Keratinocyte (primary cell): Measurements from ENCODE around the gene GLIPR1. TPM values are rescaled to one million over a fixed set of nuclear protein-coding genes. Genes with fewer than 3 reads are reported as not detected.

Source experiments
- DNase-seq: peaks from one replicate; pipeline ENCODE4 v3.0.0-alpha.2; 2011; ENCODE audit warnings: low read depth, missing footprints, low spot score
- FAIRE-seq: peaks from 2 replicates; lab custom pipeline; 2011; peaks lifted over from hg19 to GRCh38; lab: Jason Lieb, UNC
- H2AFZ ChIP-seq: 2 replicates; pipeline ENCODE4 v1.6.0; 2012; ENCODE audit warnings: low read length, control low read depth, inconsistent platforms; ENCODE audit not compliant: control insufficient read depth
- H3K27ac ChIP-seq: 2 replicates; pipeline ENCODE4 v1.5.1; 2011; ENCODE audit warnings: low read length; ENCODE audit not compliant: control insufficient read depth, insufficient read depth
- H3K27me3 ChIP-seq: 3 replicates; pipeline ENCODE4 v1.6.0; 2011; ENCODE audit warnings: low read length; ENCODE audit not compliant: control insufficient read depth, insufficient read depth; ENCODE audit errors: extremely low read depth
- H3K36me3 ChIP-seq, 2 experiments: 2 replicates in 1 of 2; 3 replicates in 1 of 2; pipeline ENCODE4 v1.5.1; 2011; ENCODE audit warnings: low read length in 2 of 2, mild to moderate bottlenecking in 1 of 2; ENCODE audit not compliant: control insufficient read depth in 2 of 2, insufficient read depth in 2 of 2; ENCODE audit errors: extremely low read depth in 1 of 2
- H3K4me1 ChIP-seq: 3 replicates; pipeline ENCODE4 v1.5.1; 2011; ENCODE audit warnings: low read length; ENCODE audit not compliant: control insufficient read depth, insufficient read depth; ENCODE audit errors: extremely low read depth
- H3K4me2 ChIP-seq: 3 replicates; pipeline ENCODE4 v1.6.0; 2011; ENCODE audit warnings: low read depth, low read length; ENCODE audit not compliant: control insufficient read depth, insufficient read depth; ENCODE audit errors: extremely low read depth
- H3K4me3 ChIP-seq, 3 experiments: fragments of 200-600 bp in 1 of 3; sonication (generic) in 1 of 3; 2 replicates in 2 of 3; 3 replicates in 1 of 3; pipeline ENCODE4 v1.5.1; 2011 to 2016; ENCODE audit warnings: low read length in 3 of 3, mild to moderate bottlenecking in 3 of 3, control low read depth in 2 of 3, inconsistent platforms in 1 of 3, low read depth in 1 of 3, mixed read lengths in 1 of 3, mixed run types in 1 of 3, moderate library complexity in 1 of 3; ENCODE audit not compliant: control insufficient read depth in 2 of 3, insufficient read depth in 2 of 3; ENCODE audit errors: extremely low read depth in 1 of 3
- H3K79me2 ChIP-seq: 2 replicates; pipeline ENCODE4 v1.6.0; 2012; ENCODE audit warnings: low read length; ENCODE audit not compliant: control insufficient read depth, insufficient read depth
- H3K9ac ChIP-seq: 3 replicates; pipeline ENCODE4 v1.6.0; 2011; ENCODE audit warnings: low read length; ENCODE audit not compliant: control insufficient read depth, insufficient read depth; ENCODE audit errors: extremely low read depth
- H3K9me1 ChIP-seq: 3 replicates; pipeline ENCODE4 v1.6.0; 2011; ENCODE audit warnings: low read length; ENCODE audit not compliant: control insufficient read depth, insufficient read depth; ENCODE audit errors: extremely low read depth
- H3K9me3 ChIP-seq: 2 replicates; pipeline ENCODE4 v1.5.1; 2012; ENCODE audit warnings: low read depth, low read length; ENCODE audit not compliant: control insufficient read depth
- H4K20me1 ChIP-seq: 3 replicates; pipeline ENCODE4 v1.6.0; 2011; ENCODE audit warnings: low read length; ENCODE audit not compliant: control insufficient read depth, insufficient read depth; ENCODE audit errors: extremely low read depth
- EZH2 ChIP-seq: IDR thresholded peaks from one replicate; pipeline ENCODE4 v1.6.1; 2012; ENCODE audit warnings: inconsistent platforms, mild to moderate bottlenecking, low read length, moderate library complexity
- dilution Hi-C: fragments of 300-500 bp; cut with MboI; formaldehyde crosslinking; loops from one replicate; pipeline ENCODE4 v1.7.0; 2020; ENCODE audit warnings: low sequenced_read_pairs; ENCODE audit not compliant: extremely low pct_ligation_motif_present
- polyA minus RNA-seq, 3 experiments: library from RNA; depleted of rRNA, polyadenylated mRNA; stranded (reverse); fragments of >200 nt; gene quantifications; 1 replicate in 1 of 3; 2 replicates in 1 of 3; 3 replicates in 1 of 3; pipeline ENCODE4 v1.2.3, GENCODE V29; 2011
- polyA plus RNA-seq, 5 experiments: library from polyadenylated mRNA; depleted of rRNA in 3 of 5; stranded (reverse) in 3 of 5; stranded (forward) in 1 of 5; unstranded in 1 of 5; fragments of >200 nt; gene quantifications; 1 replicate in 1 of 5; 2 replicates in 3 of 5; 3 replicates in 1 of 5; pipeline versions ENCODE4 v1.2.1 to v1.2.3, GENCODE V29; 2011 to 2012; ENCODE audit warnings: missing spikeins in 2 of 5, low read depth in 1 of 5, low replicate concordance in 1 of 5
- TF ChIP-seq, protein P1 (sequence below), 3 experiments: IDR thresholded peaks in 1 of 3; conservative IDR thresholded peaks in 1 of 3; optimal IDR thresholded peaks in 1 of 3; 2 replicates in 2 of 3; 3 replicates in 1 of 3; pipeline versions ENCODE3 to v1.5.1; 2011; ENCODE audit warnings: low read length in 3 of 3, mild to moderate bottlenecking in 3 of 3, moderate library complexity in 2 of 3, control low read depth in 1 of 3, inconsistent platforms in 1 of 3; ENCODE audit not compliant: insufficient read depth in 2 of 3; ENCODE audit errors: extremely low read depth in 1 of 3

GLIPR1 gene
- polyA plus RNA-seq (6.3 to 18.1 TPM (median 10.2 TPM) in 3 replicates), polyA minus RNA-seq (5.9 to 21.3 TPM (median 8.7 TPM) in 3 replicates)
- not detected for polyA plus RNA-seq (2011; ENCODE audit: low read depth)
- polyA plus RNA-seq (2011; cell fraction: cytosol; rRNA removed): 8.3 and 12.6 TPM in 2 replicates
- polyA plus RNA-seq (2011; cell fraction: nucleus; rRNA removed): 17.7 and 22.7 TPM in 2 replicates
- polyA plus RNA-seq (2012; ENCODE audit: low replicate concordance): 0.48 and 4.4 TPM in 2 replicates
- polyA minus RNA-seq (2011; cell fraction: cytosol; rRNA and poly(A)+ RNA removed): 9.6 TPM
- polyA minus RNA-seq (2011; cell fraction: nucleus; rRNA and poly(A)+ RNA removed): 5.4 and 16.2 TPM in 2 replicates

DNA sequence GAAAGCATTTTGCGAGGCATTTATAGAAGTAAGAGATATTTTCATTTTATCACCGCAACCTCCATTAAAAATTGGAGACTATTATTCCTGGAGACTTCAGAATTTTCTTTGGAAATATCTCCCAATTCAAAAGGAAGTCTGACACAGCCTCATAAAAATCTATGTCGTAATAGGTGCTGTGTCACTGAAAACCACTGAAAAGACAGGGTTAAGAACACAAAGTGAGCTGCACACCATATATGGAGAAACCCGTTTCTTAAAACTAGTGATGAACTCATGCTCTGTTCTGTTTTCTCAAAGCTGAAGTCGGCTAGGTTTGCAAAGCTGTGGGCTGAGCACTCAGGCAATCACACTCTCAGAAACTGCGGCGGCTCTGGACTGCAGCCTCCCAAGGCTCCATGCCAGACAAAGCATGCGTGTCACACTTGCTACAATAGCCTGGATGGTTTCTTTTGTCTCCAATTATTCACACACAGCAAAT lies at the start of gene GLIPR1:
Gene GLIPR1, plus strand, starts transcription at position 287 of the 481 bp plus-strand sequence. Its CDS starts 126 bp downstream, at position 413.
- Histone ChIP-seq H2AFZ (peak within 1 kb of the TSS; percentile 10), H3K9me1 (no peaks in the 10 kb centered on the region), H4K20me1 (no peaks in the 10 kb centered on the region), H3K9ac (no peak within 1 kb of the TSS), H3K27ac (no peak within 1 kb of the TSS), H3K4me1 (peaks cover 9% of the 10 kb centered on the region), H3K4me3 (peak within 1 kb of the TSS in 2 of 3 experiments; percentile 1 to 23), H3K9me3 (no peaks in the 10 kb centered on the region), H3K36me3 (no peaks in the 10 kb centered on the region), H3K27me3 (no peaks in the 10 kb centered on the region), H3K4me2 (peak within 1 kb of the TSS; percentile 64), H3K79me2 (no peaks in the 10 kb centered on the region)
- dilution Hi-C loops: no loop called here
- no peak for FAIRE-seq
- DNase-seq: no peak
- no peak for TF ChIP-seq EZH2
- TF ChIP-seq, protein P1, sequence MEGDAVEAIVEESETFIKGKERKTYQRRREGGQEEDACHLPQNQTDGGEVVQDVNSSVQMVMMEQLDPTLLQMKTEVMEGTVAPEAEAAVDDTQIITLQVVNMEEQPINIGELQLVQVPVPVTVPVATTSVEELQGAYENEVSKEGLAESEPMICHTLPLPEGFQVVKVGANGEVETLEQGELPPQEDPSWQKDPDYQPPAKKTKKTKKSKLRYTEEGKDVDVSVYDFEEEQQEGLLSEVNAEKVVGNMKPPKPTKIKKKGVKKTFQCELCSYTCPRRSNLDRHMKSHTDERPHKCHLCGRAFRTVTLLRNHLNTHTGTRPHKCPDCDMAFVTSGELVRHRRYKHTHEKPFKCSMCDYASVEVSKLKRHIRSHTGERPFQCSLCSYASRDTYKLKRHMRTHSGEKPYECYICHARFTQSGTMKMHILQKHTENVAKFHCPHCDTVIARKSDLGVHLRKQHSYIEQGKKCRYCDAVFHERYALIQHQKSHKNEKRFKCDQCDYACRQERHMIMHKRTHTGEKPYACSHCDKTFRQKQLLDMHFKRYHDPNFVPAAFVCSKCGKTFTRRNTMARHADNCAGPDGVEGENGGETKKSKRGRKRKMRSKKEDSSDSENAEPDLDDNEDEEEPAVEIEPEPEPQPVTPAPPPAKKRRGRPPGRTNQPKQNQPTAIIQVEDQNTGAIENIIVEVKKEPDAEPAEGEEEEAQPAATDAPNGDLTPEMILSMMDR (optimal IDR thresholded peaks at IDR 0.05 in 1 of 3, IDR thresholded peaks at IDR 0.05 in 1 of 3, conservative IDR thresholded peaks at IDR 0.05 in 1 of 3; ENCODE audit: extremely low read depth in 1 of 3, insufficient read depth in 2 of 3, low read length in 3 of 3): no peak

DNA sequence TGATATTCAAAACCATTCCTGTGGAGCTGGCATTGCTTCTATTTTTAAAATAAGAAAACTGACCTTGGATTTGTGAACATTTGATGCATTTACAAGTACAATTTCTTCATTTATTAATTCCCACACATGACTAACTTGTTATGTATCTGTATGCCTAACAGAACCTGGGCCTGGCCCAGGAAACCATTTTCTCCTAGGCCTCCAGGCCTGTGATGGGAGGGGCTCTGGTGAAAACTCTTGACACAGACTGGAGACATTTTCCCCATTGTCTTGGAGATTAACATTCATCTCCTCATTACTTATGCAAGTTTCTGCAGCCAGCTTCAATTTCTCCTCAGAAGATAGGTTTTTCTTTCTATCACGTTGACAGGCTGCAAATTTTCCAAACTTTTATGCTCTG lies 47.6 kb upstream of the GLIPR1 start:
- Histone ChIP-seq H3K27ac (no peak overlapping the region), H4K20me1 (no peaks in the 10 kb centered on the region)
- no peak for DNase-seq

More for the DNA sequence above, 47.6 kb upstream of the GLIPR1 start:
- Histone ChIP-seq H3K9me3 (peaks cover 3% of the 10 kb centered on the region), H3K9me1 (no peaks in the 10 kb centered on the region), H3K4me3 (no peak overlapping the region), H3K27me3 (no peaks in the 10 kb centered on the region), H3K79me2 (no peaks in the 10 kb centered on the region), H3K9ac (no peak overlapping the region), H3K4me2 (no peak overlapping the region), H2AFZ (no peak overlapping the region), H3K36me3 (no peaks in the 10 kb centered on the region), H3K4me1 (peaks cover 2% of the 10 kb centered on the region)
- dilution Hi-C loops: no loop called here
- TF ChIP-seq, protein P1 (optimal IDR thresholded peaks at IDR 0.05 in 1 of 3, IDR thresholded peaks at IDR 0.05 in 1 of 3, conservative IDR thresholded peaks at IDR 0.05 in 1 of 3; ENCODE audit: extremely low read depth in 1 of 3, insufficient read depth in 2 of 3, low read length in 3 of 3): no peak
- no peak for TF ChIP-seq EZH2
- FAIRE-seq: no peak
